ENCODE data around the gene CDK6. TPM values are rescaled to one million over a fixed set of nuclear protein-coding genes. Genes with fewer than 3 reads are reported as not detected.
"Not testable (repeated sequence)": the region's sequence is repeated elsewhere in the genome, so short reads cannot be mapped to it uniquely, and the experiment has no call there.

CDK6 gene
- 10 to 100 TPM; 28.5 to 36.6 TPM for total RNA-seq
- polyA plus RNA-seq (2013, experiment 1 of 2), result 26.4 TPM
- polyA plus RNA-seq (2013, experiment 2 of 2), result 28.0 TPM
- long read RNA-seq, experiment 1, partial matches to known transcripts, result 0 of 9 reads
- long read RNA-seq, experiment 1, other reads (novel, unspliced or antisense), result 8 of 9 reads
- long read RNA-seq, experiment 2, full-length matches to known transcripts, result 4 of 27 reads
- long read RNA-seq, experiment 2, partial matches to known transcripts, result 7 of 27 reads
- long read RNA-seq, experiment 2, other reads (novel, unspliced or antisense), result 16 of 27 reads
- long read RNA-seq, experiment 3, full-length matches to known transcripts, result 6 of 26 reads
- long read RNA-seq, experiment 3, partial matches to known transcripts, result 7 of 26 reads
- long read RNA-seq, experiment 3, other reads (novel, unspliced or antisense), result 13 of 26 reads
- long read RNA-seq, experiment 4, partial matches to known transcripts, result 4 of 5 reads
- long read RNA-seq, experiment 4, other reads (novel, unspliced or antisense), result 1 of 5 reads

- H3K27ac ChIP-seq (ENCODE audit: low read depth, low read length), result peak within 1 kb of the TSS; percentile 87
- peaks cover 7% of the 10 kb centered on the region for H3K4me1 ChIP-seq (ENCODE audit: control insufficient read depth, insufficient read depth, low read length)
- H3K27me3 Mint-ChIP-seq (ENCODE audit: insufficient read depth), result peaks cover 11% of the 10 kb centered on the region
- peaks cover 2% of the 10 kb centered on the region for H3K36me3 Mint-ChIP-seq (ENCODE audit: low read depth)
- no peaks in the 10 kb centered on the region for H3K9me3 Mint-ChIP-seq
- peak within 1 kb of the TSS; percentile 88 for H3K27ac Mint-ChIP-seq
- H3K36me3 ChIP-seq (ENCODE audit: control insufficient read depth, insufficient read depth, low read length), result peaks cover 8% of the 10 kb centered on the region
- peaks cover 22% of the 10 kb centered on the region for H3K4me1 Mint-ChIP-seq
- H3K4me3 ChIP-seq (ENCODE audit: low read length), result peak within 1 kb of the TSS; percentile 95
- WGBS, 2 experiments (ENCODE audit: insufficient coverage in 1 of 2, insufficient read length in 1 of 2), result 0% methylated on average over 54 of the region's 54 CpGs; no CpG with 5 or more reads in 1 of the 2 experiments
- H3K27me3 ChIP-seq (ENCODE audit: control insufficient read depth, insufficient read depth, low read length, poor library complexity, severe bottlenecking), result no peaks in the 10 kb centered on the region
- H3K9ac ChIP-seq (ENCODE audit: extremely low read depth, low read length, poor library complexity, severe bottlenecking), result peak within 1 kb of the TSS; percentile 64
- peak; percentile 87 for DNase-seq
- H3K4me3 Mint-ChIP-seq, result peak within 1 kb of the TSS; percentile 87
- TF ChIP-seq CTCF (conservative IDR thresholded peaks at IDR 0.05), result no peak
- H3K9me3 ChIP-seq (ENCODE audit: control insufficient read depth, low read length), result no peaks in the 10 kb centered on the region
Measured at GRCh38 chr7:92836489-92836999, at the start of gene CDK6. Gene CDK6, minus strand, starts transcription at chr7:92836573. Its CDS starts 3,250 bp downstream, at chr7:92833323.

- peaks cover 27% of the 10 kb centered on the region for H3K27me3 Mint-ChIP-seq (ENCODE audit: insufficient read depth)
- not testable (repeated sequence) for H3K9ac ChIP-seq (ENCODE audit: extremely low read depth, low read length, poor library complexity, severe bottlenecking); H3K4me3 Mint-ChIP-seq; DNase-seq; H3K27me3 ChIP-seq (ENCODE audit: control insufficient read depth, insufficient read depth, low read length, poor library complexity, severe bottlenecking); H3K36me3 Mint-ChIP-seq (ENCODE audit: low read depth); H3K27ac ChIP-seq (ENCODE audit: low read depth, low read length); H3K4me3 ChIP-seq (ENCODE audit: low read length); H3K9me3 Mint-ChIP-seq; H3K36me3 ChIP-seq (ENCODE audit: control insufficient read depth, insufficient read depth, low read length); H3K4me1 ChIP-seq (ENCODE audit: control insufficient read depth, insufficient read depth, low read length); H3K27ac Mint-ChIP-seq
- H3K9me3 ChIP-seq (ENCODE audit: control insufficient read depth, low read length), result peaks cover 44% of the 10 kb centered on the region
- 91% methylated on average over 2 of the region's 2 CpGs; no CpG with 5 or more reads in 1 of the 2 experiments for WGBS, 2 experiments (ENCODE audit: insufficient coverage in 1 of 2, insufficient read length in 1 of 2)
- peaks cover 30% of the 10 kb centered on the region for H3K4me1 Mint-ChIP-seq
Measured at GRCh38 chr7:92886039-92886438, 49.7 kb upstream of the CDK6 start.

GRCh38 chr7:92884218-92884617 lies 47.8 kb upstream of the CDK6 start:
- Mint-ChIP-seq H3K27me3 (ENCODE audit: insufficient read depth) (peaks cover 22% of the 10 kb centered on the region), H3K9me3 (peaks cover 8% of the 10 kb centered on the region)

More at GRCh38 chr7:92884218-92884617, 47.8 kb upstream of the CDK6 start:
- H3K36me3 ChIP-seq (ENCODE audit: control insufficient read depth, insufficient read depth, low read length), result no peaks in the 10 kb centered on the region
- H3K4me3 ChIP-seq (ENCODE audit: low read length), result no peak overlapping the region
- Mint-ChIP-seq H3K4me3 (no peak overlapping the region), H3K36me3 (ENCODE audit: low read depth) (no peaks in the 10 kb centered on the region), H3K4me1 (peaks cover 30% of the 10 kb centered on the region), H3K27ac (no peak overlapping the region)
- H3K27me3 ChIP-seq (ENCODE audit: control insufficient read depth, insufficient read depth, low read length, poor library complexity, severe bottlenecking), result no peaks in the 10 kb centered on the region
- peaks cover 39% of the 10 kb centered on the region for H3K9me3 ChIP-seq (ENCODE audit: control insufficient read depth, low read length)
- H3K9ac ChIP-seq (ENCODE audit: extremely low read depth, low read length, poor library complexity, severe bottlenecking), result no peak overlapping the region
- TF ChIP-seq CTCF (conservative IDR thresholded peaks at IDR 0.05), result no peak
- no peaks in the 10 kb centered on the region for H3K4me1 ChIP-seq (ENCODE audit: control insufficient read depth, insufficient read depth, low read length)
- no peak for DNase-seq
- H3K27ac ChIP-seq (ENCODE audit: low read depth, low read length), result no peak overlapping the region
